A673 (cell line): ENCODE results near the gene IQCM.

Experiments
- CTCF ChIP-seq: fragments of 300-800, 200-600 bp; sonication (generic); conservative IDR thresholded peaks from 2 replicates; pipeline ENCODE4 v1.5.1; 2017; ENCODE audit warnings: low read depth, mild to moderate bottlenecking, antibody characterized with exemption, low read length, moderate library complexity, mixed read lengths
- EZH2 ChIP-seq: fragments of 200-600 bp; sonication (generic); IDR thresholded peaks from 2 replicates; pipeline ENCODE4 v1.6.1; 2017; ENCODE audit warnings: borderline replicate concordance, low read depth, mild to moderate bottlenecking, mixed read lengths, antibody characterized with exemption, low read length; ENCODE audit not compliant: poor library complexity, severe bottlenecking

GRCh38 chr4:149343614-149344013 lies 472.0 kb downstream of the IQCM start:
- TF ChIP-seq CTCF (no peak), EZH2 (no peak)
